Esophagus squamous epithelium (tissue), 5 donors: Measurements from ENCODE around the gene IQGAP2. TPM values are rescaled to one million over a fixed set of nuclear protein-coding genes. Genes with fewer than 3 reads are reported as not detected.
"Not testable (repeated sequence)": the region's sequence is repeated elsewhere in the genome, so short reads cannot be mapped to it uniquely, and the experiment has no call there.

Experiments
- DNase-seq: peaks from one replicate; lab custom pipeline; 2025; lab: John Stamatoyannopoulos, UW
- H3K27ac ChIP-seq, 4 donors: fragments of 200-600 bp; sonication (generic); one replicate each; pipeline ENCODE4 v1.5.1; 2016 to 2019; ENCODE audit warnings: mild to moderate bottlenecking in 1 of 4
- H3K27me3 ChIP-seq, 4 donors: fragments of 200-600 bp; sonication (generic); 1 replicate in 3 of 4; 2 replicates in 1 of 4; pipeline versions ENCODE4 v1.5.1 to v1.6.0; 2017 to 2021; ENCODE audit warnings: antibody characterized with exemption in 1 of 4
- H3K36me3 ChIP-seq, 3 donors: fragments of 200-600 bp; sonication (generic); one replicate each; pipeline ENCODE4 v1.5.1; 2016 to 2019
- H3K4me1 ChIP-seq, 3 donors: fragments of 200-600 bp; sonication (generic); one replicate each; pipeline ENCODE4 v1.5.1; 2017 to 2019
- H3K4me3 ChIP-seq, 4 donors: fragments of 200-600 bp; sonication (generic); 1 replicate in 3 of 4; 2 replicates in 1 of 4; pipeline ENCODE4 v1.5.1; 2016 to 2019; ENCODE audit warnings: mild to moderate bottlenecking in 2 of 4, moderate library complexity in 1 of 4
- H3K9me3 ChIP-seq, 3 donors: fragments of 200-600 bp; sonication (generic); one replicate each; pipeline ENCODE4 v1.5.1; 2016 to 2019
- CTCF ChIP-seq, 6 experiments: fragments of 450-650 bp in 4 of 6; fragments of 200-600 bp in 2 of 6; sonication (generic) in 2 of 6; IDR thresholded peaks; one replicate each; pipeline ENCODE4 v1.5.1; 2016 to 2019; ENCODE audit warnings: antibody characterized with exemption in 6 of 6, mild to moderate bottlenecking in 4 of 6, moderate library complexity in 4 of 6
- POLR2A ChIP-seq, 4 donors: fragments of 450-650 bp; IDR thresholded peaks; one replicate each; pipeline ENCODE4 v1.6.1; 2017; ENCODE audit warnings: antibody characterized with exemption in 4 of 4, mild to moderate bottlenecking in 4 of 4, moderate library complexity in 3 of 4
- WGBS, 2 donors: methylation state at CpG; one replicate each; pipeline ENCODE4 v1.1.5; 2018; 5-methylcytosine and 5-hydroxymethylcytosine counted together
- intact Hi-C: fragments of 100-400 bp; cut with DNase I; formaldehyde crosslinking; loops from one replicate; pipeline ENCODE4 v1.15.0; 2022
- total RNA-seq, 4 donors: library from RNA; depleted of rRNA; stranded (reverse); fragments of >200 nt; gene quantifications; one replicate each; pipeline ENCODE4 v1.1.0, GENCODE V29; 2016
- donor health status: DM: yes; HTN: yes; CAD: no.

Gene IQGAP2
- total RNA-seq, 4 donors from 2014 or later: 3.0 to 16.6 (median 5.9) TPM

GRCh38 chr5:76735762-76736545 lies 332.9 kb downstream of the IQGAP2 start:
- WGBS, 2 donors: 61 to 64% methylated on average over 4 of the region's 4 CpGs
- Histone ChIP-seq H3K9me3 (no peaks in the 10 kb centered on the region), H3K36me3 (peaks cover 0 to 14% (median 0%) of the 10 kb centered on the region in 3 donors), H3K27ac (no peak overlapping the region), H3K4me3 (no peak overlapping the region), H3K27me3 (no peaks in the 10 kb centered on the region), H3K4me1 (no peaks in the 10 kb centered on the region)
- TF ChIP-seq POLR2A (IDR thresholded peaks at IDR 0.05) (no peak), CTCF (IDR thresholded peaks at IDR 0.05) (no peak)
- intact Hi-C loops: no loop called here
- DNase-seq: no peak

- TF ChIP-seq POLR2A (IDR thresholded peaks at IDR 0.05) (no peak), CTCF (IDR thresholded peaks at IDR 0.05) (no peak)
- no peaks in the 10 kb centered on the region for H3K27me3 ChIP-seq
- no peak for DNase-seq
- peaks cover 0 to 14% (median 0%) of the 10 kb centered on the region in 3 donors for H3K36me3 ChIP-seq
- no peak overlapping the region for H3K27ac ChIP-seq
- intact Hi-C loops: no loop called here
- 60 to 74% methylated on average over 6 of the region's 6 CpGs for WGBS, 2 donors
- no peaks in the 10 kb centered on the region for H3K9me3 ChIP-seq
- H3K4me1 ChIP-seq: no peaks in the 10 kb centered on the region
- H3K4me3 ChIP-seq: no peak overlapping the region
Observed at GRCh38 chr5:76736679-76737556, 333.8 kb downstream of the IQGAP2 start.

GRCh38 chr5:76737846-76738245 lies 334.8 kb downstream of the IQGAP2 start:
- WGBS, 2 donors: 80% methylated on average over 5 of the region's 5 CpGs
- H3K27me3 ChIP-seq: no peaks in the 10 kb centered on the region
- H3K4me3 ChIP-seq: no peak overlapping the region
- no peaks in the 10 kb centered on the region for H3K9me3 ChIP-seq
- no peak for DNase-seq
- intact Hi-C loops: no loop called here
- peak overlapping the region in 1 of 4 donors; percentile 63 for H3K27ac ChIP-seq
- H3K4me1 ChIP-seq: no peaks in the 10 kb centered on the region
- peaks cover 0 to 10% (median 0%) of the 10 kb centered on the region in 3 donors for H3K36me3 ChIP-seq
- TF ChIP-seq POLR2A (IDR thresholded peaks at IDR 0.05) (no peak), CTCF (IDR thresholded peaks at IDR 0.05) (no peak)

GRCh38 chr5:76741506-76741905 lies 338.4 kb downstream of the IQGAP2 start:
- H3K36me3 ChIP-seq, DNase-seq, H3K4me1 ChIP-seq, H3K4me3 ChIP-seq, H3K9me3 ChIP-seq, H3K27me3 ChIP-seq, H3K27ac ChIP-seq, intact Hi-C loops: not testable (repeated sequence)
- WGBS, 2 donors: 82 to 95% methylated on average over 4 of the region's 4 CpGs

- intact Hi-C loops: no loop called here
Observed at GRCh38 chr5:76742583-76742982, 339.5 kb downstream of the IQGAP2 start.

More at GRCh38 chr5:76742583-76742982, 339.5 kb downstream of the IQGAP2 start:
- no peak for DNase-seq
- TF ChIP-seq CTCF (IDR thresholded peaks at IDR 0.05) (no peak), POLR2A (IDR thresholded peaks at IDR 0.05) (no peak)
- no peaks in the 10 kb centered on the region for H3K4me1 ChIP-seq
- H3K27me3 ChIP-seq: no peaks in the 10 kb centered on the region
- H3K4me3 ChIP-seq: no peak overlapping the region
- H3K36me3 ChIP-seq: no peaks in the 10 kb centered on the region
- no peak overlapping the region for H3K27ac ChIP-seq
- 82% methylated on average over 4 of the region's 4 CpGs for WGBS, 2 donors
- H3K9me3 ChIP-seq: no peaks in the 10 kb centered on the region
